Nephron (organoid): ENCODE data around the gene DGUOK.
A peak's percentile ranks its signal among the peaks of the same experiment; 100 is the strongest.

Experiments
- H3K27ac Mint-ChIP-seq, 3 experiments: 2 replicates each; pipeline ENCODE4 v1.8.0; 2020; ENCODE audit warnings: mixed read lengths in 3 of 3, mild to moderate bottlenecking in 2 of 3, moderate library complexity in 1 of 3
- H3K27me3 Mint-ChIP-seq: 2 replicates; pipeline ENCODE4 v1.8.0; 2021; ENCODE audit warnings: low read depth, mild to moderate bottlenecking, moderate library complexity, mixed read lengths
- H3K36me3 Mint-ChIP-seq: 2 replicates; pipeline ENCODE4 v1.8.0; 2020; ENCODE audit warnings: low read depth, mixed read lengths
- H3K4me1 Mint-ChIP-seq: 2 replicates; pipeline ENCODE4 v1.8.0; 2020; ENCODE audit warnings: mixed read lengths
- H3K4me3 Mint-ChIP-seq, 3 experiments: 2 replicates each; pipeline ENCODE4 v1.8.0; 2020; ENCODE audit warnings: mild to moderate bottlenecking in 3 of 3, mixed read lengths in 3 of 3, moderate library complexity in 2 of 3
- H3K9me3 Mint-ChIP-seq: 2 replicates; pipeline ENCODE4 v1.8.0; 2020; ENCODE audit warnings: mixed read lengths
- TF ChIP-seq, protein P1 (sequence below), 3 experiments: fragments of 200-600 bp; sonication (generic); IDR thresholded peaks; one replicate each; pipeline ENCODE4 v1.5.0; 2021; ENCODE audit warnings: antibody characterized with exemption in 3 of 3; ENCODE audit not compliant: unreplicated experiment in 3 of 3

DGUOK gene

DNA sequence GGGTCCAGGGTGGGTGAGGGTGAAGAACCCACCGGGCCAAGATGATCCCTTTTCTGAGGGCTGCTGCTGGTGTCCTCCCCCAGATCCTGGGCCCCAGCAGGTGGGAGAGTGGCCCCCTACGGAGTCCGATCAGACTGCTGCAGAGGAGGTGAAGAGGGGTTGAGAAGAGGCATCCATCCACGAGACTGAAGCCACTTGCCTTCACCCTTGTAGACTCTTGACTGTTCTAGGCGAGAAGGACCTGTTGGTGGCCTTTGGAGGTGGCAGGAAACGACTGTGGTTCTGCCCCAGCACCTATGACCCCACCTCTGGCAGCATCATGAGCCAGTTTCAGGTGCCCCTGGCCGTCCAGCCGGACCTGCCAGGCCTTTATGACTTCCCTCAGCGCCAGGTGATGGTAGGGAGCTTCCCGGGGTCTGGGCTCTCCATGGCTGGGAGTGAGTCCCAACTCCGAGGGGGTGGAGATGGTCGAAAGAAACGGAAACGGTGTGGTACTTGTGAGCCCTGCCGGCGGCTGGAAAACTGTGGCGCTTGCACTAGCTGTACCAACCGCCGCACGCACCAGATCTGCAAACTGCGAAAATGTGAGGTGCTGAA lies 59.5 kb downstream of the DGUOK start:
- H3K9me3 Mint-ChIP-seq, result no peaks in the 10 kb centered on the region
- H3K4me1 Mint-ChIP-seq, result peaks cover 65% of the 10 kb centered on the region
- TF ChIP-seq, protein P1, sequence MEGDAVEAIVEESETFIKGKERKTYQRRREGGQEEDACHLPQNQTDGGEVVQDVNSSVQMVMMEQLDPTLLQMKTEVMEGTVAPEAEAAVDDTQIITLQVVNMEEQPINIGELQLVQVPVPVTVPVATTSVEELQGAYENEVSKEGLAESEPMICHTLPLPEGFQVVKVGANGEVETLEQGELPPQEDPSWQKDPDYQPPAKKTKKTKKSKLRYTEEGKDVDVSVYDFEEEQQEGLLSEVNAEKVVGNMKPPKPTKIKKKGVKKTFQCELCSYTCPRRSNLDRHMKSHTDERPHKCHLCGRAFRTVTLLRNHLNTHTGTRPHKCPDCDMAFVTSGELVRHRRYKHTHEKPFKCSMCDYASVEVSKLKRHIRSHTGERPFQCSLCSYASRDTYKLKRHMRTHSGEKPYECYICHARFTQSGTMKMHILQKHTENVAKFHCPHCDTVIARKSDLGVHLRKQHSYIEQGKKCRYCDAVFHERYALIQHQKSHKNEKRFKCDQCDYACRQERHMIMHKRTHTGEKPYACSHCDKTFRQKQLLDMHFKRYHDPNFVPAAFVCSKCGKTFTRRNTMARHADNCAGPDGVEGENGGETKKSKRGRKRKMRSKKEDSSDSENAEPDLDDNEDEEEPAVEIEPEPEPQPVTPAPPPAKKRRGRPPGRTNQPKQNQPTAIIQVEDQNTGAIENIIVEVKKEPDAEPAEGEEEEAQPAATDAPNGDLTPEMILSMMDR (IDR thresholded peaks at IDR 0.05; ENCODE audit: unreplicated experiment in 3 of 3), result no peak
- peaks cover 26% of the 10 kb centered on the region for H3K27me3 Mint-ChIP-seq
- H3K4me3 Mint-ChIP-seq, result peak overlapping the region; percentile 75 to 84 (median 83)
- H3K27ac Mint-ChIP-seq, result peak overlapping the region; percentile 58 to 92 (median 82)
- H3K36me3 Mint-ChIP-seq, result peaks cover 31% of the 10 kb centered on the region

DNA sequence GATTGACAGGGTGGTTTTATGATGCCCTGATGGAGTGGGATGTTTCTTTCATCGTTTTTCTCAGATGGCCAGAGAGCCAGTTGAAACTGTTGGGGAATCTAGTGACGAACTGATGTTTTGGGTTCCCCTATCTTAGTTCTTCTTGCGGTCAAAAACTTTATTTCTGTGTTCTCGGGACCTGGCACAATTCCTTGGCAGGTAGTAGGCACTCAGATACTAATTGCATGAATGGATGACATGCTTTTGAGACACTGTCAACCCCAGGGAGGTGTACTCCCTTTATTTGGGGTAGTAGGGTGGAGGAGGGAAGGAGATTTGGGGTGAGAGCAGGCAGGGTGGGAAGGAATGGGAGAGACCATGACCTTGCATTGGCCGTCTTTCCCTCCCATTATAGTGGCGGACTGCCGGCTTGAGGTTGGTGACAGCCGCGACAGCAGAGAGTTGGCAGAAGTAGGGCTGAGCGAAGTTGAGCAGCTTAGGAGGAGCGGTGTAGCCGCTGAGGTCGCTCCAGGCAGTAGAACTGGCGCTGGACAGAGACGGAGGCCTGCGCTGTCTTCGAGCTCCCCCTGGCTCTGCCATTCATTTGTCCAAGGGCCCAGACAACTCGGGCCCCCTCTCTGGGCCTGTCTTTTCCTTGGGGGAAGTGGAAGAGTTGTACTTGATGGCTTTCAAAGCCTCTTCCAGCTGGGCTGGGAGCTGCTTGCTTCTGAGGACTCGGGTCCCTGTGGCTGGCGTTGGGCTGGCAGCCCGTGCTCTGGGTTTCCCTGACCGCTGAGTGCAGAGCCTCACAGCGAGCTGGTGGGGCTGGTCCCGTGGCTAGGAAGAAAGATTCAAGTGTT lies 60.6 kb downstream of the DGUOK start:
- H3K4me1 Mint-ChIP-seq, result peaks cover 54% of the 10 kb centered on the region
- TF ChIP-seq, protein P1 (IDR thresholded peaks at IDR 0.05; ENCODE audit: unreplicated experiment in 3 of 3), result peak in 1 of 3 experiments; percentile 17
- H3K27ac Mint-ChIP-seq, result peak overlapping the region; percentile 40 to 67 (median 58)
- H3K27me3 Mint-ChIP-seq, result peaks cover 15% of the 10 kb centered on the region
- no peaks in the 10 kb centered on the region for H3K9me3 Mint-ChIP-seq
- peaks cover 37% of the 10 kb centered on the region for H3K36me3 Mint-ChIP-seq
- H3K4me3 Mint-ChIP-seq, result peak overlapping the region; percentile 75 to 84 (median 83)

DNA sequence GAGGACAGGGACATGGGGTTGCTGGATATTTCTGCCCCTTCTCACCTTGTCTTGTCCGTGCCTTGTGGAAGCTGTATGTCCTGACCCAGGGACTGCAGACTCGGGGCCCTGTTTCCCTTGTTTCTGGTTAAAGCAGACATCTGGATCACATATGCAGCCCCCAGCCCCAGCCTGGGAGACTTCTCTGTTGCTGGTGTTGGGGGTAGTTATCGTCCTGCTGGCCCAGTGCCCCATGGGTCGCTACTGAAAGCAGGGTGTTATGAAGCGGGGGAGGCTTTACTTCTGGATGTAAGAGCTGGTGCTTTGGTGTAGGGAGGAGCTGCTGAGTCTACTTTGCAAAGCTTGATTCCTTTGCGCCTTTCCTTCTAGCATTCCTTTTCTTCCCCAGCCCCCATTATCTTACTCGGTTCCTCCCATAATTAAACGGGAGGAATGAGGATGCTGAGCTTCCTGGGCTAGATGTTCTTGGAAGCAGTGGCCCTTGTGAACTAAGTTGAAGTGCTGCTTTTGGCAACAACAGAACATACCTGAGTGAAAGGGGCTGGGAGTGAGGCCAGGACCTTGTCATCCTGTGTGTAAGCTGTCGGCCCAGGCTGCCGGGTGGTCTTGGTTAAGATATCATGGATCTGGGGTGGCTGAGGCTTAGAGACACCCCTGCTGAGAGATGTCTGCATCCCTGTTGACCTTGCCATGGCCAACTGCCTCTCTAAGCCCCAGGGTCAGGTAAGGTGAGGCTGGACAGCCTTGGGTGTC lies 61.4 kb downstream of the DGUOK start:
- Mint-ChIP-seq H3K4me3 (peak overlapping the region; percentile 75 to 84 (median 83)), H3K9me3 (no peaks in the 10 kb centered on the region), H3K4me1 (peaks cover 46% of the 10 kb centered on the region), H3K27me3 (peaks cover 7% of the 10 kb centered on the region), H3K27ac (peak overlapping the region; percentile 40 to 88 (median 58)), H3K36me3 (peaks cover 37% of the 10 kb centered on the region)
- TF ChIP-seq, protein P1 (IDR thresholded peaks at IDR 0.05; ENCODE audit: unreplicated experiment in 3 of 3), result no peak

DNA sequence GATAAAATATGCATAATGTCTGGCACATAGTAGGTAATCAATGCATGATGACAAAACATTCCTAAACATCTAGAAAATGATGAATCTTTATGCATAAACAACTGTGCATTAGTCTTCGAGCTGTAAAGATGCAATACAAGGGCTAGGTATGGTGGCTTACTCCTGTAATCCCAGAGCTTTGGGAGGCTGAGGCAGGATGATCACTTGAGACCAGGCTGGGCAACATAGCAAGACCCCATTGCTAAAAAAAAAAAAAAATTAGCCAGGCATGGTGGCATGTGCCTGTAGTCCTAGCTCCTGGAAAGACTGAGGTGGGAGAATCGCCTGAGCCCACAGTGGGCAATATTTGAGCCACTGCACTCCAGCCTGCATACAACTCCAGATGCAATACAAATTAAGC lies 63.3 kb downstream of the DGUOK start:
- Mint-ChIP-seq H3K4me1 (peaks cover 48% of the 10 kb centered on the region), H3K27ac (no peak overlapping the region), H3K9me3 (no peaks in the 10 kb centered on the region), H3K27me3 (no peaks in the 10 kb centered on the region), H3K36me3 (peaks cover 43% of the 10 kb centered on the region), H3K4me3 (no peak overlapping the region)
- TF ChIP-seq, protein P1 (IDR thresholded peaks at IDR 0.05; ENCODE audit: unreplicated experiment in 3 of 3), result no peak

- Mint-ChIP-seq H3K4me1 (peaks cover 48% of the 10 kb centered on the region), H3K9me3 (no peaks in the 10 kb centered on the region), H3K27ac (no peak overlapping the region)
Measured at GRCh38 chr2:73990531-73990930, 63.9 kb downstream of the DGUOK start.

More at GRCh38 chr2:73990531-73990930, 63.9 kb downstream of the DGUOK start:
- H3K4me3 Mint-ChIP-seq, result no peak overlapping the region
- TF ChIP-seq, protein P1 (IDR thresholded peaks at IDR 0.05; ENCODE audit: unreplicated experiment in 3 of 3), result no peak
- no peaks in the 10 kb centered on the region for H3K27me3 Mint-ChIP-seq
- H3K36me3 Mint-ChIP-seq, result peaks cover 43% of the 10 kb centered on the region
